HepG2 (cell line): ENCODE results near the gene MAP2K5. TPM values are rescaled to one million over a fixed set of nuclear protein-coding genes. Genes with fewer than 3 reads are reported as not detected.

Experiments used
- ATM ChIP-seq: fragments of 450-650 bp; IDR thresholded peaks from 2 replicates; pipeline ENCODE4 v1.7.1; 2017; ENCODE audit warnings: mild to moderate bottlenecking, borderline replicate concordance
- ETV5 ChIP-seq: IDR thresholded peaks from 2 replicates; pipeline ENCODE4 v1.6.1; 2018; ENCODE audit warnings: missing biosample characterization, missing genetic modification reagents, inconsistent platforms, borderline replicate concordance
- HES4 ChIP-seq: sonication (generic); formaldehyde crosslinking; IDR thresholded peaks from 2 replicates; pipeline ENCODE4 v1.9.0; 2021; ENCODE audit warnings: mild to moderate bottlenecking, missing genetic modification reagents, borderline replicate concordance
- HNF4A ChIP-seq: sonication (generic); formaldehyde crosslinking; IDR thresholded peaks from 2 replicates; pipeline ENCODE4 v1.4.0; 2020; ENCODE audit warnings: missing genetic modification reagents
- HOXA3 ChIP-seq: sonication (generic); formaldehyde crosslinking; IDR thresholded peaks from 2 replicates; pipeline ENCODE4 v1.5.0; 2020; ENCODE audit warnings: missing genetic modification reagents
- KDM1A ChIP-seq: IDR thresholded peaks from 2 replicates; pipeline ENCODE4 v1.6.1; 2016; ENCODE audit warnings: missing compliant biosample characterization
- KDM2A ChIP-seq: sonication (generic); formaldehyde crosslinking; IDR thresholded peaks from 2 replicates; pipeline ENCODE4 v1.4.0; 2020; ENCODE audit warnings: low read depth, missing genetic modification reagents, borderline replicate concordance
- KDM5B ChIP-seq: sonication (generic); formaldehyde crosslinking; IDR thresholded peaks from 2 replicates; pipeline ENCODE4 v1.4.0; 2020; ENCODE audit warnings: missing genetic modification reagents, mild to moderate bottlenecking, borderline replicate concordance
- NFYB ChIP-seq: sonication (generic); formaldehyde crosslinking; IDR thresholded peaks from 2 replicates; pipeline ENCODE4 v1.4.0; 2020; ENCODE audit warnings: missing genetic modification reagents
- NKX3-1 ChIP-seq: sonication (generic); formaldehyde crosslinking; IDR thresholded peaks from 2 replicates; pipeline ENCODE4 v1.5.0; 2020; ENCODE audit warnings: missing genetic modification reagents
- PCBP1 ChIP-seq: fragments of 200-400 bp; formaldehyde crosslinking; IDR thresholded peaks from 2 replicates; pipeline ENCODE4 v1.6.1; 2017; ENCODE audit warnings: mild to moderate bottlenecking, low read depth, low read length, borderline replicate concordance
- PCBP2 ChIP-seq: fragments of 200-400 bp; formaldehyde crosslinking; optimal IDR thresholded peaks from 2 replicates; pipeline ENCODE3; 2018; ENCODE audit warnings: low read length, low read depth; ENCODE audit not compliant: poor library complexity, severe bottlenecking
- PHF21A ChIP-seq: sonication (generic); formaldehyde crosslinking; IDR thresholded peaks from 2 replicates; pipeline ENCODE4 v1.5.0; 2020; ENCODE audit warnings: mild to moderate bottlenecking, missing genetic modification reagents
- PLSCR1 ChIP-seq: sonication (generic); formaldehyde crosslinking; IDR thresholded peaks from 2 replicates; pipeline ENCODE4 v1.5.0; 2020; ENCODE audit warnings: missing genetic modification reagents, mild to moderate bottlenecking, borderline replicate concordance
- POLR2AphosphoS5 ChIP-seq: IDR thresholded peaks from 2 replicates; pipeline ENCODE4 v1.6.1; 2012; ENCODE audit warnings: low read depth, low read length
- RBM39 ChIP-seq: fragments of 200-400 bp; formaldehyde crosslinking; IDR thresholded peaks from one replicate; pipeline ENCODE4 v1.6.1; 2018; ENCODE audit warnings: antibody characterized with exemption, mild to moderate bottlenecking, low read depth, low read length; ENCODE audit not compliant: poor library complexity, severe bottlenecking
- RFXAP ChIP-seq: sonication (generic); formaldehyde crosslinking; IDR thresholded peaks from 2 replicates; pipeline ENCODE4 v1.4.0; 2020; ENCODE audit warnings: missing genetic modification reagents, borderline replicate concordance
- TRIM22 ChIP-seq: fragments of 450-650 bp; IDR thresholded peaks from 2 replicates; pipeline ENCODE4 v1.6.1; 2017
- polyA plus RNA-seq, 8 experiments: library from polyadenylated mRNA; depleted of rRNA in 3 of 8; stranded (reverse) in 7 of 8; unstranded in 1 of 8; fragments of >200 nt; fragmentation: Illumina TruSeq in 4 of 8; extraction: Trizol in 4 of 8; gene quantifications; 2 replicates each; pipeline versions ENCODE4 v1.2.1 to v1.2.3, GENCODE V29; 2011 to 2016; ENCODE audit warnings: low read depth in 4 of 8, missing spikeins in 1 of 8, mixed read lengths in 1 of 8; ENCODE audit not compliant: insufficient read depth in 1 of 8
- total RNA-seq, 5 experiments: library from RNA; depleted of rRNA; stranded (reverse); fragments of >200 nt; fragmentation: Illumina TruSeq; extraction: Trizol; gene quantifications; 2 replicates each; pipeline ENCODE4 v1.2.3, GENCODE V29; 2016; ENCODE audit warnings: low read depth in 1 of 5
- TF ChIP-seq, protein P1 (sequence below): sonication (generic); formaldehyde crosslinking; IDR thresholded peaks from 2 replicates; pipeline ENCODE4 v1.4.0; 2020; ENCODE audit warnings: mild to moderate bottlenecking, missing genetic modification reagents

Gene MAP2K5
- total and polyA plus RNA-seq, 2 of the 13 experiments (the other 11 are each of a cell fraction or from before 2014, with no cell fraction given) = 4.0 to 4.3 TPM

DNA sequence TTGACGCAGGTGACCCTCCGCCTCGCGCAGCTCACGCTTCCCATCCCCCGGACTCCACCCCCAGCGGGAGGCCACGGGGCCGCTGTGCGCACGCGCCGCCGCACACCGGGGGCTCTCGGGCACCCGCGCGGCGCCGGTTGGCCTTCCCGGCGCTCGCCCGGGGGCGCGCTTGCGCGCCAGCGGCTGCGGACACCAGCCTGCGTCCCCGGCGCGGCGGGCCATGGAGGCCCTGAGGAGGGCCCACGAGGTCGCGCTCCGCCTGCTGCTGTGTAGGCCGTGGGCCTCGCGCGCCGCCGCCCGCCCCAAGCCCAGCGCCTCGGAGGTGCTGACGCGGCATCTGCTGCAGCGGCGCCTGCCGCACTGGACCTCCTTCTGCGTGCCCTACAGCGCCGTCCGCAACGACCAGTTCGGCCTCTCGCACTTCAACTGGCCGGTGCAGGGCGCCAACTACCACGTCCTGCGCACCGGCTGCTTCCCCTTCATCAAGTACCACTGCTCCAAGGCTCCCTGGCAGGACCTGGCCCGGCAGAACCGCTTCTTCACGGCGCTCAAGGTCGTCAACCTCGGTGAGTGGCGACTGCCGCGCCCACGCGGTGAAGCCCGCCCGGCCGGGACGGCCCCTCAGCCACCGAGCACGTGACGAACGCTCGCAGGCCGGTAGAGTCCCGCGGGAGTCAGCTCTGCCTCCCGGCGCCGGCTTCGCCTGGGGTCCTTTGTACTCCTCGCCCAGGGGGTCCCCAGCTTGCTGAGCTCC is 21.3 kb upstream of the MAP2K5 start, which contains the start of gene C15orf61 (continued):
- peak; percentile 78 for TF ChIP-seq HOXA3 (CRISPR knock-in tag)
- peak; percentile 99 for TF ChIP-seq KDM5B
- TF ChIP-seq TRIM22 = no peak
- peak; percentile 47 for TF ChIP-seq RBM39
- TF ChIP-seq PCBP2 = no peak
- no peak for TF ChIP-seq HNF4A (CRISPR knock-in tag)
- TF ChIP-seq ETV5 (CRISPR knock-in tag) = peak; percentile 49; the same call in 1 of the 2 replicates
- TF ChIP-seq PHF21A (CRISPR knock-in tag) = peak; percentile 76
- no peak for TF ChIP-seq ATM
- peak; percentile 66 for TF ChIP-seq RFXAP (CRISPR knock-in tag)
- peak; percentile 89 for TF ChIP-seq HES4 (CRISPR knock-in tag)
- TF ChIP-seq KDM1A (CRISPR knock-in tag) = no peak
- peak; percentile 59 for TF ChIP-seq POLR2AphosphoS5
- peak; percentile 46 for TF ChIP-seq NFYB (CRISPR knock-in tag)
- peak; percentile 67; the same call in 1 of the 2 replicates for TF ChIP-seq KDM2A (CRISPR knock-in tag)
- TF ChIP-seq PCBP1 = no peak
- TF ChIP-seq PLSCR1 (CRISPR knock-in tag) = no peak; the same call in 1 of the 2 replicates
- TF ChIP-seq, protein P1, sequence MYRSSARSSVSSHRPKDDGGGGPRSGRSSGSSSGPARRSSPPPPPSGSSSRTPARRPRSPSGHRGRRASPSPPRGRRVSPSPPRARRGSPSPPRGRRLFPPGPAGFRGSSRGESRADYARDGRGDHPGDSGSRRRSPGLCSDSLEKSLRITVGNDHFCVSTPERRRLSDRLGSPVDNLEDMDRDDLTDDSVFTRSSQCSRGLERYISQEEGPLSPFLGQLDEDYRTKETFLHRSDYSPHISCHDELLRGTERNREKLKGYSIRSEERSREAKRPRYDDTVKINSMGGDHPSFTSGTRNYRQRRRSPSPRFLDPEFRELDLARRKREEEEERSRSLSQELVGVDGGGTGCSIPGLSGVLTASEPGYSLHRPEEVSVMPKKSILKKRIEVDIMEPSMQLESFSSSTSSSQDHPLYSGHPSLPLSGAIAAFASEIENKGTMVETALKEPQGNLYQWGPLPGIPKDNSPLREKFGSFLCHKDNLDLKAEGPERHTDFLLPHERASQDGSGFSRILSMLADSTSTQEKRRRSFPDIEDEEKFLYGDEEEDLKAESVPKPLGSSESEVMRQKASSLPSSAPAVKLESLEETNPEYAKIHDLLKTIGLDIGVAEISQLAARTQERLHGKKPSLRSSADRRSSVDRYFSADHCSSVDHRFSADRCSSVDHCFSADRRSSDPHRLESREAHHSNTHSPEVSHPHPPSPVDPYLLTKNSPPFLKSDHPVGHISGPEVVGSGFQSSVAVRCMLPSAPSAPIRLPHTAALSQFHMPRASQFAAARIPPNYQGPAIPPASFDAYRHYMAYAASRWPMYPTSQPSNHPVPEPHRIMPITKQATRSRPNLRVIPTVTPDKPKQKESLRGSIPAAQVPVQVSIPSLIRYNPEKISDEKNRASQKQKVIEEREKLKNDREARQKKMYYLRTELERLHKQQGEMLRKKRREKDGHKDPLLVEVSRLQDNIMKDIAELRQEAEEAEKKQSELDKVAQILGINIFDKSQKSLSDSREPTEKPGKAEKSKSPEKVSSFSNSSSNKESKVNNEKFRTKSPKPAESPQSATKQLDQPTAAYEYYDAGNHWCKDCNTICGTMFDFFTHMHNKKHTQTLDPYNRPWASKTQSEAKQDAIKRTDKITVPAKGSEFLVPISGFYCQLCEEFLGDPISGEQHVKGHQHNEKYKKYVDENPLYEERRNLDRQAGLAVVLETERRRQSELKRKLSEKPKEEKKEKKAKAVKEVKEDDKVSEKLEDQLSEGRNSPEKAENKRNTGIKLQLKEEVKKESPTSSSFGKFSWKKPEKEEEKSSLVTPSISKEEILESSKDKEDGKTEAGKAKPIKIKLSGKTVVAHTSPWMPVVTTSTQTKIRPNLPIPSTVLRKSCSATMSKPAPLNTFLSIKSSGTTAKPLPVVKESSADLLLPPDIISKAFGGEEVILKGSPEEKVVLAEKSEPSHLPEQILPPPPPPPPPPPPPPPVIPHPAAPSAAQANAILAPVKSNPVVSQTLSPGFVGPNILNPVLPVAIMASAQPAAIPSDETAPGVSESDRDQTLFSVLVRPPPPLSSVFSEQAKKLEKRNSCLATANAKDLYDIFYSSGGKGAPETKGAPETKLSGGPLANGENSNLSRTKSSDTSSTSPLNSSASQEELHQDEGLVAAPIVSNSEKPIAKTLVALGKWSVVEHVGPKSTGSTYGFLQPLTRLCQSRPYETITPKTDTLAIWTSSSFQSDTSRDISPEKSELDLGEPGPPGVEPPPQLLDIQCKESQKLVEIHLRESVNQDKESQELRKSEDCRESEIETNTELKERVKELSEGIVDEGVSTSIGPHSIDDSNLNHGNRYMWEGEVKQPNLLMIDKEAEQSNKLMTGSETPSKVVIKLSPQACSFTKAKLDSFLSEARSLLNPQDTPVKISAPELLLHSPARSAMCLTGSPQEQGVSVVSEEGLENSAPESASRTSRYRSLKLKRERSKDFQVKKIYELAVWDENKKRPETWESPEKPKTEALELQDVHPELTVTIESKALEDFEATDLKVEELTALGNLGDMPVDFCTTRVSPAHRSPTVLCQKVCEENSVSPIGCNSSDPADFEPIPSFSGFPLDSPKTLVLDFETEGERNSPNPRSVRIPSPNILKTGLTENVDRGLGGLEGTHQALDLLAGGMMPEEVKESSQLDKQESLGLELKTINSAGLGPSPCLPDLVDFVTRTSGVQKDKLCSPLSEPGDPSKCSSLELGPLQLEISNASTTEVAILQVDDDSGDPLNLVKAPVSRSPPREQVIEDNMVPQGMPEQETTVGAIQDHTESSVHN (CRISPR knock-in tag) = peak; percentile 87; the same call in 1 of the 2 replicates
- no peak; the same call in 1 of the 2 replicates for TF ChIP-seq NKX3-1
